DOHH2 (cell line): Measurements from ENCODE around the gene PDSS1.

Experiments
- CTCF ChIP-seq: fragments of 200-600 bp; sonication (generic); IDR thresholded peaks from one replicate; pipeline ENCODE4 v1.5.1; 2014; ENCODE audit warnings: antibody characterized with exemption, mild to moderate bottlenecking, low read depth, low read length; ENCODE audit not compliant: poor library complexity, severe bottlenecking
- EZH2phosphoT487 ChIP-seq: fragments of 200-600 bp; sonication (generic); IDR thresholded peaks from 2 replicates; pipeline ENCODE4 v1.6.1; 2017; ENCODE audit warnings: borderline replicate concordance, mild to moderate bottlenecking, antibody characterized with exemption, low read length, moderate library complexity, mixed read lengths

- TF ChIP-seq CTCF = no peak
- no peak for TF ChIP-seq EZH2phosphoT487
Observed at GRCh38 chr10:26741368-26741767, 43.9 kb downstream of the PDSS1 start.
